Stimulated activated CD8-positive, alpha-beta memory T cell treated with anti-CD3 and anti-CD28 coated beads, Interleukin-12 subunit alpha, Interleukin-12 subunit beta, amount 100 ng/mL, for 4 hours (primary cell): ENCODE data around the gene POU3F4.

Experiments used
- DNase-seq: peaks from one replicate; pipeline ENCODE4 v3.0.0-alpha.2; 2020; ENCODE audit warnings: low read depth

Gene POU3F4

GRCh38 chrX:83508006-83508405, at the start of gene POU3F4:
TSS of gene POU3F4 (plus strand) at chrX:83508290. CDS start at chrX:83508325, 35 bp downstream.
- DNase-seq: no peak

GRCh38 chrX:83469551-83469950, 38.5 kb upstream of the POU3F4 start:
- no peak for DNase-seq

DNA sequence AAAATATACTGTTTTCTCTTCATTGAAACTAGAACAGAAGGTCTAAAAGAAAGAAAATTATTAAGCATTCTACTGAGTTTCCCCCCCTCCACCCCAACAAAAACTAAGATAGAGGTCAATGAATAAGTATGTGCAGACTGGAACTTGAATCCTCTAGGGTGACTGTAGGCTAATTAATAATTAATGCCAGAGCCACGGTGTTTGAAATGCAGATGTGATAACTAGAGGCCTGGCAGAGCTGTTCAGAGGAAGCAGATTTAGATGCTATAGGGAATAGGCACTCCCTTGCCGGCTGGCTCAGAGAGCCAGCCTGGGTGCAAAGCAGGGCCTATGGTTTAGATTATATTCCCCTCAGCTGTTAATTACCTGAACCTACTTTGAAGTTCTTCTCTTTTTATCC, 12.2 kb upstream of the POU3F4 start:
- no peak for DNase-seq

GRCh38 chrX:83501003-83501402, 7.1 kb upstream of the POU3F4 start:
- no peak for DNase-seq

- DNase-seq: no peak
Observed at GRCh38 chrX:83501530-83501929, 6.6 kb upstream of the POU3F4 start.

- no peak for DNase-seq
Observed at GRCh38 chrX:83504721-83505479, 3.2 kb upstream of the POU3F4 start.

- DNase-seq: no peak
Observed at GRCh38 chrX:83508526-83509253, 600 bp downstream of the POU3F4 start.

DNA sequence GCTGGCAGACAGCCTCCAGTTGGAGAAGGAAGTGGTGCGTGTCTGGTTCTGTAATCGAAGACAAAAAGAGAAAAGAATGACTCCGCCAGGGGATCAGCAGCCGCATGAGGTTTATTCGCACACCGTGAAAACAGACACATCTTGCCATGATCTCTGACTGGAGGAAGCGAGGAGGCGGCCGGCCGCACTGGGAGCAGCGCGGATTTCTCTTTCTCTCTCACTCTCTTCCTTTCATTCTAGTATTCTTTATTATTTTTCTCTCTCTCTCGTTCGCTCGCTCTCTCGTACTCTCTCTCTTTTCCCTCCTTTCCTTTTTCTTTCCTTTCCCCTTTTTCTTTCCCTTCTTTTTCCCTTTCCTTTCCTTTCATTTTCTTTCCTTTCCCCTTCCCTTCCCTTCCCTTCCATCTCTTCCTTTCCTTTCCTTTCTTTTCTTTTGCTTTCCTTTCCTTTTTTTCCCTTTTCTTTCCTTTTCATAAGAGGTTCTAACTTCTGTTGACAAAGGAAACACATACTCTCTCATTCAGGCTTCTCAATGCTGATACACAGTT, 1.2 kb downstream of the POU3F4 start:
- no peak for DNase-seq

DNA sequence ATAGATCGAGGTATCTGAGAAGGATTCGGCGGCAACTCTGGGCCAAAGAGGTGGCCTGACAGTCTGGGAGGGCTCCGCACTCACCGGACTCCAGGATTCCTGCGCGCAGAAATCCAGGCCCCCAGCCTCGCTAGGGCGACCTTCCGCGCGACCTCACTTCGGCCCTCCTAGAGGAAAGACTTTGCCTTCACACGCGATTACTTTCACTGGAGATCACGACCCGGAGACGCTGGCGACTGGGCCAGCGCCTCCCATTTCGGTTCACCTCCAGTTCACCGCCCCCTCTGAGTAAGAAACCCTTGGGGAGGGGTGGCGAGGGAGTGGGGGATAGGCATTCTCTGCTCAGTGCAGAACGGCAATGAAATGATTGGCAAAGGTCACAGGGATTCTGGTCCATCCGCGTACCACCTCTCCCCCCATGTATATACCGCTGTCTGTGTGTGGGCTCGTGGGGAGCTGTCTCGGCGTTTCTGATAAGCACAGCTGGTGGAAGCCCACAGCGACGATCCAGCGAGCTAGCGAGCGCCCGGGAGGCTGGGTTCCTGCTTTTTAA, 2.5 kb downstream of the POU3F4 start:
- DNase-seq: no peak

GRCh38 chrX:83511208-83511607, 3.1 kb downstream of the POU3F4 start:
- DNase-seq: no peak

DNA sequence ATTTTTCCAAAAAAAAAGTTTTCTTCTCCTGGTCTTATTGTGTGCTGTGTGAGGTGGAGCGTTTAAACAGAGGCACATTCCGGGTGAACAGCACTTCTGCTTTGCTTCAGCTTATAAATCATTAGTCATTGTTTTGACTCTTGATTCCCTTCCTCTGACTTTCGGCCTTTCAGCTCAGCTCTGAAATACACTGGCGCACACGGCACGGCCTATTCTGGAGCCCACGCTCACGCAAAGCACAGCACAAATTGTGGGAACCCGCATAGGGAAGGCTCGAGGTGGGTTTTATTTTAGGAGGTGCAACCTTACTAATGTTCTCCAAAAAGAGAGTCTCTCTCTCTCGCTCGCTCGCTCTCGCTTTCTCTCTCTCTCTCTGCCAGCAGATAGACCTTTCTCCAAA, 4.0 kb downstream of the POU3F4 start:
- no peak for DNase-seq

DNA sequence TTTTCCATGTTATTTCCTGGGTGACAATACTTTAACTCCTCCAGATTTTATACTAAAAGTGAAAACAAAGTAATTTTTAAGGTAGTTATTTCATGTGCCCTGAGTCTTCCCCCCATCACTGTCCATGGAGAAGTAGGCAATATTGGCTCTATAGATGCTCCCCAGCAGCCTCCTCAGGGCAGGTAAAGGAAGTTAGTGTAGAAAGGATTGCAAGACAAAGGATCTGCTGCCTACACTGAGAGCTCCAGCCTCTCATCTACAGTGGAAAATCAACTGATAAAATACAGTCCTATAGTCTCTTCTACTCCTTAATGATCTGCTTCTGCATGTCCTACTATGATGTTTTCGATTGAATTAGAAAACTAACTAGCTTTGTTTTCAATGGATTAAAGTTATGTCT, 8.5 kb downstream of the POU3F4 start:
- no peak for DNase-seq

DNA sequence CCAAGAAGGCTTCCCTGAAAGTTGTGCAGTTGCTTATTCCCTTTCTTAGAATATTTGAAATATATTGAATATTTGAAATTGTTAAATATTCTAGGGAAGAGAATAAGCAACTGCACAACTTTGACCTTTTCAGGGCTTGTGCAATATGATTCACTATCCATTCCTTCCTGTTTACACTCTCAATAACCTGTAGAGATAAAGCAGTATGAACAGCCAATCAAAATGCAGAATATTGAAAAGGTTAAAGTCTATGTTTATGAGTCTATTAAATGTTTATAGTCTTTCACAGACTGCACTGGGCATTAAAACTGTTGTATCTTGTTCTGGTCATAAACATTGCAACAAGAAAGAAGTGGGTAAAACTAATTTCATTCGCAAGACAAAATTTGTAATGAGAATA, 13.8 kb downstream of the POU3F4 start:
- DNase-seq: no peak

GRCh38 chrX:83529950-83530349, 21.9 kb downstream of the POU3F4 start:
- no peak for DNase-seq

- no peak for DNase-seq
Observed at GRCh38 chrX:83535417-83536196, 27.5 kb downstream of the POU3F4 start.
